Measurements from ENCODE around the gene C6orf47.

- no peak for TF ChIP-seq CBX5 (IDR thresholded peaks at IDR 0.05; ENCODE audit: low read depth)
- no peak for TF ChIP-seq CTCF (IDR thresholded peaks at IDR 0.05 in 2 of 3, conservative IDR thresholded peaks at IDR 0.05 in 1 of 3; ENCODE audit: control insufficient read depth in 2 of 3, extremely low read depth in 1 of 3, insufficient read depth in 1 of 3, low read depth in 3 of 3, low read length in 3 of 3)
Measured at GRCh38 chr6:31654574-31655348, 5.8 kb downstream of the C6orf47 start.
